HG03571 (cell line): ENCODE data around the gene TENM3.
"Not testable (repeated sequence)": the region's sequence is repeated elsewhere in the genome, so short reads cannot be mapped to it uniquely, and the experiment has no call there.

Experiments used
- ATAC-seq: cut with Tn5 transposase; IDR thresholded peaks from one replicate; pipeline ENCODE4 v1.9.1; 2021; ENCODE audit not compliant: unreplicated experiment

TENM3 gene

DNA sequence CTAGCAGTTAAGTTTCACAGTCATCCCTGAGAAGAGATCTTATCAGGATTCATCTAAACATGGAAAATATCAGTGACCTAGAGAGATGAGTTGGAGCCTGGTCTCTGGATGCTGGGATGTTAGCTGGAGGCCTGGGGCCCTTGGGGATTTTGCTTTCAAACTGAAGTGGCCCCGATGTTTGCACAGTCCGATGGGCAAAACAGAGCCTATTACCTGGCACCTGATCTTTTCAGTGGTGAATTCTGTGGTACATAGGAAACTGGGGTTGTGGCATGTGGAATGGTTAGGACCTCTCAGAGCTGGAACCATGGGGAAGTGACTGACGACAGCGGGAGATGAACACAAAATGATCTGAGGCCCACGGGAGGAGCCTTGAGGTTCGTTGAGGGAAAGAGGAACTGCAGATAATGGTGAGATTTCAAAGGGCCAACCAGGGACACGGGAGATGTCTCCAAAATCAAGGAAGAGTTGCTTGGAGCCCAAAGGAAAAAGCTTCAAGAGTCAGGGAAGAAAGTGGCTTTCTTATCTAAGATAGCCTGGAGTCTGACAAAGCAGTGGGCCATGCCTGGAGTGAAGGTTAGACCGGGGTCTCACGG, 17.8 kb upstream of the TENM3 start:
- no peak for ATAC-seq

DNA sequence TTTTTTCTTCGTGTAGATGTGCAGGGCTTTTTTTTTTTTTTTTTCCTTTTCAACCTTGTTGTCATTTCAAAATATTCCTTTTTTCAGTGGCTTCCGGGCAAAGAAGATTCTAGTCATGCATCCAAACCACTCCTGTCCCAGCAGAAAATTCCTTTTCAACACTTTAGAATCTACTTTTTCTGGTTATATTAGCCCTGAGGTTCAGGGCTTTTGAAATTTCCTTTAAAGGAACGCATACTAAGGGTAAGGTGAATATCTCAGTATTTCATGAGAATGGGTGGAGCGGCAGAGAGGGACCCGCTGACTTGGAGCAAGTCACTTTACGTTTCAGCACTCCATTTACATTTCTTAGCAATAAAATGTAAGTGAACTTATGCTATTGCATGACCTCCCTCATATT, 15.6 kb upstream of the TENM3 start:
- ATAC-seq: no peak

DNA sequence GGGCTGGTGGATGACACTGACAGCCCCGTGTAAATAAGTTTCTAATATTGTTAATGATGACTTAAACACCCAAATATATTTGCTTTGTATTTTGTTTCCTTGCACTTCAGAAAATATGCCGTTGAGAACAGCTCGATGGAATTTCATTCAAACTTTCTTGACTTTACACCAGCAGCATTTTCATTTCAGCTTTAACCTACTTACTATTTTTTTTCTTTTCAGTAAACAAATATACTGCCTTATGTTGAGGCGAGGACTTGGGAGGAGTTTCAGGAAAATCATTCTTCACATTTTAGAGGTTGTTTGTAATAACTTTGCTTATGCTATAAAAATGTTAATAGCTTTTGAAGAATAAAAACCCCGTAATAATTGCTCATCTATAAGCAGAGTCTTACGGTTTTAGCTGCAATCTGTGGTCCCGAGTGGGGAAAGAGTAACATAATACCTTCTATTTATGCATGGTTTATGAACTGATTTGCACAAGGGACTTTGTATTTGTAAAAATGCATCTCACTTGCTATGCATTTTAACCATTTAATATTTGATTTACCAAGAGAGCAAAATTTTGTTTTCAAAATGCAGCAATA, 14.1 kb upstream of the TENM3 start:
- no peak for ATAC-seq

DNA sequence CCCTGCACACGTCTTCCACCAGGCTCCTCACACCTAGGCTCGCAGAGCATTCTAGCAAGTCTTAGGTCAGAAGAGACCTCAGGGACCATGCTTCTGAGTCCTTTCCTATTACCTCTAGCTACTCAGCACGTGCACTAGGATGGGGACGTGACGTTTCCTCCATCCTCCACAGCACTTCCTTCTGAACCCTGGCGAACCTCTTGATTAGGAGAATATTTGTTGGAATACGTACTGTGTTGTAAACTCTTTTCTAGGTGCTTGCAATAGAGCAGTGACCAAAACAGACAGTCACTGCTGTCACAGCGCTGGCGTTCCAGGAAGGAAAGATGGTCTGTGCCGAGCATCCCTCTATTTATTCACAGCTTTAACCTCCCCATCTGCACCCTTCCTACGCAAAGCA, 12.9 kb upstream of the TENM3 start:
- ATAC-seq: no peak

DNA sequence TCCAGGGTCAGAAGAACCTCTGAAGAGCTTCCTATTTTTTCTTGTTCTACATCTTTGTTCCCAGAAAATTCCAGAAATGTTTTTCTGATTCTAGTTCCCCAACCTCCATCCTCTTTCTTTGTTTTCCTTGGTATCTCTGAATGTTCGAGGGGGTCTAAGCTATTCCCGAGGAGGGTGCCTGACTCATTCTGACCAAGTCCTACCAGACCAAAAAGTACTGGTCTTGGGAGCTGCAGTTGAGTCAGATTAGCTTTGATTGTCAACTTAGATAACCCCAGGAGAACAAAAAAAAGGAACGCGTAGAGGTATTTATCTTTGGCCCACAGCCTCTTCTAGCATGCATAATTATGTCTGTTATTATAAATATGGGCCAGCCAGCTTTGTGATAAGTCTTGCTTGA, 12.1 kb upstream of the TENM3 start:
- no peak for ATAC-seq

DNA sequence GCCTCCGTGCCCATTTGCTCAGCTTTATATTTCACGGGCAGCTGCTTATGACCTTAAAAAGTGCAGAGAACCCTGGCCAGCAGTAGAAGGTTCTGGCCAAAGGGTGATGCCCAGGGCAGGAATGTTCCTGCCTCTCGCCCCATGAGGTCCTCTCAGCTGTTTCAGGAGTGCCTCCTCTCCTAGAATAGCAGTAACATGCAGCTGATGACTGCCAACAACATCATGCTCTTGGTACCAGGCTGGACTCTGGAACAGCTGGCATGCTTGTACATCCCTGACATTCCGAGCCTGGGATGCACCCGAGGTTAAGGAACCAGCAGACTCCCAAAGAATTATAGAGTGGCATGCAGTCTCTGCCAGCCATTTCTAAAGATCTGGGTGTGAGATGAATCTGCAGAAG, 11.7 kb upstream of the TENM3 start:
- ATAC-seq: no peak

DNA sequence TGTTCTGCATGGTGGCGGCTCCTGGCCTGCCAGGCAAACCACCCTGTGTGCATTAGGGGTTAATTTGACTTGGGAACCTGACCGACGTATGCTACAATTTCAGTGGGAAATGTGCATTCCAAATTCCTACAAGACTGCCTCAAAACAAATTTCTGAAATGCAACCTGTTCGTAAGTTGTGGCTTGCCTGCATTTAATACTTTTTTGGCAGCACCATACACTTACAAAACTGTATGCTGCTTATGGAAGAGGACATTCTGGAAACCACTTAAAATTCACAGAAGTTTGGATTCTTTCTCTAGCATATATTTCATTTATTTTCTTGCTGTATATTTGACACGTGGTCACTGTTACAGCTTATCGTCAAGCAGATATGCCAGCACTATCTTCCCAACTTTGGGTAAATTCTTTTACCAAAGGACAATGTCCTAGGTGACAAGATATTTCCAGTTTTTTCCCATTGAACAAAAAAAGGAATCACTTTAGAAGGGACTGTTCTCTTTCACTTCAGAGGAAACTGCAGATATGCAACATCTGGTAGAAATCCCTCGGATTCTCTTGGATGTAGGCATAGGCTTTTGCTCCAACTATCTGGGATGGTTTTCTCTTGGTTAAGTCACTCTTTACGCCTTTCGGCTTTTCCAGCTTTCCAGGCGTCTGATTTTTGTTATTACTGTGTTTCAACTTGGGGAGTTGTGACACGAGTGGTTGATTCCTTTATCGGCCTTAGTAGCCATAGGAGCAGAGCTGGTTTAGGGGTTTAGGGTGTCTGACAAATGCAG, 9.7 kb upstream of the TENM3 start:
- ATAC-seq: no peak

DNA sequence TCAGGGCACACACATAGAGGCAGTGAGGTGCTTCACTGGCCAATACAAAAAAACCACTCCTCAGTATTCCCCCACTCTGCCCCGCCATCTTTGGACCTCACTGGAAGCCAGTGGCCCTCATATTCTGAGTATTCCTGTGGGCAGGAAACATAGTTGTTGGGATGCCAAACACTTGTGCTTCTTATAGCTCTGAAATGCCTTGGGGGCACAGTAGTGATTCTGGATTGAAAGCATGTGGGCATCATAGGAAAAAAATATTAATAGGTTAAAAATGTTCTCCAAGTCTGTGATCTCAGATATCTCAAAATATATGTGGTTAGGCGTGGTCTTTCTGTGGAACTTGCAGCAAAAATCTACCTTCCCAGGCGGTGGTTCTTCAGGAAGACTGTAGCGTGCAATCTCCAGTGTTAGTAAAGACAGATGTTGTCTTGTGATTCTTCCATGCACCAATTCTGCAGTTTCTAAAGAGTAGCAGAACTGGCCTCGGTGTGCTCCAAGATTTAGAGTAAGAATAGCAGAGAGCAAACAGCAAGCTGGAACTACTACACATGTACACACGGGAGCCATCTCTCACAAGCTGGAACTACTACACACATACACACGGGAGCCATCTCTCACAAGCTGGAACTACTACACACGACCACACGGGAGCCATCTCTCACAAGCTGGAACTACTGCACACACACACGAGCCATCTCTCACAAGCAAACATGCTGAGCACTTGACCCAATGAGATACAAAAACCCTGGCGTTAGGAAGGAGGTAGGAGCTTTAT, 8.0 kb upstream of the TENM3 start:
- ATAC-seq: no peak

DNA sequence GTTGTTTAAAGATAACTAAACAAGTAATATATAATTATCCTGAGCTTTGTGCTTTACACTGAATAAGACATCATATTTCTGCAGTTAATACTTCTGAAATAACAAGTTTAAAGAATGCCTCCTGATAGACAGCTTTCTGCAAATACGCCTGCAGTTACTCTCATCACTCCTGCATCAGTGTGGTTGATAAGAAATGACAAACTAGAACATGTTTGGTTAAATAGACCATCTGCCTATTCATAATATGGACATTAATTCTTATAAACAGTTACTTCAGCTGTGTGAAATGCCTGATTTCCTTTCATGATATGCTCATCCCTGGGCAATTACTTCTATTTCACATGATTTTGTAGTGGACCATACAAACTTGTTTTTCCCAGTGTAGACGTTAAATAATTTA, 7.0 kb upstream of the TENM3 start:
- no peak for ATAC-seq

DNA sequence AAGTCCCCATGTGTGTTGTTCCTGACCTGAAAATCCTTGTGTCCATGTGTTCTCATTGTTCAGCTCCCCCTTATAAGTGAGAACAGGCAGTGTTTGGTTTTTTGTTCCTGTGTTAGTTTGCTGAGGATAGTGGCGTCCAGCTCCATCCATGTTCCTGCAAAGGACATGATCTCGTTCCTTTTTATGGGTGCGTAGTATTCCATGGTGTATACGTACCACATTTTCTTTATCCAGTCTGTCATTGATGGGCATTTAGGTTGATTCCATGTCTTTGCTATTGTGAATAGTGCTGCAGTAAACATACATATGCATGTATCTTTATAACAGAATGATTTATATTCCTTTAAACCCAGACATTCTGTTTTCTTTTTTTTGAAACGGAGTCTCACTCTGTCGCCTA, 6.2 kb upstream of the TENM3 start:
- ATAC-seq: not testable (repeated sequence)

DNA sequence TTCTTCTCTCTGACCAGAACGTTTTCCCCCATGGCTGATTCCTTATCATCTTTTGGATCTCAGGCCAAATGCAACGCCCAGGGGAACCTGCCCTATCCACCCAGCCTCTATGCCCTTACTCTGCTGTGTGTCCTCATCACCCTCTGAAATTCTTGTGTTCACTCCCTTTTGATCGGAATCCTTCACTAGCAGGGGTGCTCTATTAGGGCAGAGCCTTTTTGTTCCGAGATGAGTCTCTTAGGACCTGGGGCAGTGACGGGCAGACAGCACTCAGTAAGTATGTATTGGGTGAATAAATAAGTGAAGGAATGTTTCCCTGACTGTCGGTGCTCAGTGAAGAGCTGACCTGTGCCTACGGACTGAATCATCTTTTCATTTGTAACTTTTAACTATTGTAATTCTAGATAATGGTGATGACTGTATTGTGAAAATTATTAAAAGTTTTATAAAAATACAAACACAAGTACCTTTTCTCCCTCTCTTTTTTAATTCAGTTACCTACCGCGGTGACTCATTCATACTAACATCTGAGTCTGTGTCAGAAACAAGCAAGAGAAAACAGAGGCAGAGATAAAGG, 4.8 kb upstream of the TENM3 start:
- no peak for ATAC-seq

DNA sequence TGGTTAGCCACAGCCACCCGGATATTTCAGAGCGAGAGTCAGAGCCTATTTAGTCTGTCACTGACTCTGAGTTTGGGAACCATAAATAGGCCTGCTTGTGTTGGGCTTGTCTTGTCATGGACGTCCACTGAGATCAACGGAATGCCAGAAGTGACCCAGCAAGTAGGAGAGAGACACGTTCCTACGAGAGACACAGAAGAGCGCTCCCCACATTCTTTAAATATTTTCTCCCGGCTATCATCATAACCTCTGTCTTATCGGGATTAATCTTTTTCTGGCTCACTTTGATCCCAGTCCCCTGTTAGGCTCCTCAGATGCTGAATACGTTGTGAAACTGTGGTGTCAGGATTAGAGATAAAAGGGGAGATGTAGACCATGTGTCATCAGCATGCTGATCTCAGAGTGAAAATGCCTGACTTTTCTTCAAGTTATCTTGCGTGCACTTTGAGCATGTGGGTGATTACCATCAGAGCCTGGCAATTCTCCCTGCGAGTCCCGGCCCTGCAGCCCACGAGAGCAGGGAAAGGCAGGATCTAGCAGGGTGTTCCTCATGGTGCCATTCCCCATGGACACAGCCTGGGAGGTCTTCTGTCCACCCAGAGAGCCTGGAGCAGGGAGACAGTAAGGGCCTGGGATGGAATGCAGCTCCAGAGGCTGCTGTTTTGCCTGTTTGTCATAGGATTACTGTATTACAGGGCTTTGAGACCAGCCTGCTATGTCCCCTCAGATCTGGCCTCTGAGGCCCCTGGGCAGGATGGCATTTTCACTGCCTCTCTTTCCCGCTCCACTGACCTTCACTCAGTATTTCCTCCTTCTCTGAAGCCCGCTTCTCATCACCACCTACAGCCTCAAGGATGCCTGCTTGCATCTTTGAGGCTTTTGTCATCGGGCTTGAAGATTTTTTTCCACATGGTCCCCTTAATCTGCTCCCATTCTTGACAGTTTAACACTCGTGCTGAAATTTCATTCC, 2.8 kb upstream of the TENM3 start:
- ATAC-seq: no peak

DNA sequence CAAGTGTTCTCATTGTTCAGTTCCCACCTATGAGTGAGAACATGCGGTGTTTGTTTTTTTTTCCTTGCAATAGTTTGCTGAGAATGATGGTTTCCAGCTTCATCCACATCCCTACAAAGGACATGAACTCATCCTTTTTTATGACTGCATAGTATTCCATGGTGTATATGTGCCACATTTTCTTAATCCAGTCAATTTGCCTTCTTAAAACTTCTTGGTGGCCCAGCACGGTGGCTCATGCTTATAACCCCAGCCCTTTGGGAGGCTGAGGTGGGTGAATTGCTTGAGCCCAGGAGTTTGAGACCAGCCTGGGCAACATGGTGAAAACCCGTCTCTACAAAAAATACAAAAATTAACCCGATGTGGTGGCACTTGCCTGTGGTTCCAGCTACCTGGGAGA, 942 bp upstream of the TENM3 start:
- not testable (repeated sequence) for ATAC-seq

DNA sequence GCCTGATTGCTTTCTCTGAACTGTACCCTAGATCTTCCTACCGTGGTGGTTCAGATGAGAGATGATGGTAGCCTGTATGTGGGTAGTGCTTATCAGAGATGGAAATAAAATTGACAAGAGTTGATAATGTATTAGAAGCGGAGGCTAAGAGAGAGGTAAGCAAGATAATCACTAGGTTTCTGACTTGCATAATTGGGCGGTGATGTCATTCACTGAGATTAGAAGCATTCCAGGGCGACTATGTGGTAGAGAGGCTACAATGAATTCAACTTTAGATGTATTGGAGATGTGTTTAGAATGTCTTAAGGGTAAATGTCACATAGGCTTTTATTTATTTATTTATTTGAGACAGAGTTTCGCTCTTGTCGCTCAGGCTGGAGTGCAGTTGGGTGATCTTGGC, 415 bp upstream of the TENM3 start:
- no peak for ATAC-seq

DNA sequence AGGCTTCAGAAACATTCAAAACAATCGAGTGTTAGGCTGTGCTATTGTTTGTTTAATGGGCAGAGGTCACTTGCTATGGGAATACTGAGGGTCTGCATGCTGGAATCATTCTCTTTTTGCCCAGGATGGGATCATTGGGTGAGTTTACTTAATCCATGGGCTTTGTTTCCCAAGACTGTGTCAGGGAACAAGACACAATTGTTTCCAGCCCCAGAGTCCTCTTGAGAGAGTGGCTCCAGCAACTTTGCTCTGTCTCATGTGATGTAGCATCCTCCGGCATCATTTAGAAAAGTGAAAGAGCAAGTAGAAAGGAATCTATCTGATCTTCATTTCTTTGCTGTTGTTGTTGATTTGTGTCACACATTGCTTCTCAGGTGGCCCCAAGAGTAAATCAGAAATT, 1.8 kb downstream of the TENM3 start:
- ATAC-seq: no peak

DNA sequence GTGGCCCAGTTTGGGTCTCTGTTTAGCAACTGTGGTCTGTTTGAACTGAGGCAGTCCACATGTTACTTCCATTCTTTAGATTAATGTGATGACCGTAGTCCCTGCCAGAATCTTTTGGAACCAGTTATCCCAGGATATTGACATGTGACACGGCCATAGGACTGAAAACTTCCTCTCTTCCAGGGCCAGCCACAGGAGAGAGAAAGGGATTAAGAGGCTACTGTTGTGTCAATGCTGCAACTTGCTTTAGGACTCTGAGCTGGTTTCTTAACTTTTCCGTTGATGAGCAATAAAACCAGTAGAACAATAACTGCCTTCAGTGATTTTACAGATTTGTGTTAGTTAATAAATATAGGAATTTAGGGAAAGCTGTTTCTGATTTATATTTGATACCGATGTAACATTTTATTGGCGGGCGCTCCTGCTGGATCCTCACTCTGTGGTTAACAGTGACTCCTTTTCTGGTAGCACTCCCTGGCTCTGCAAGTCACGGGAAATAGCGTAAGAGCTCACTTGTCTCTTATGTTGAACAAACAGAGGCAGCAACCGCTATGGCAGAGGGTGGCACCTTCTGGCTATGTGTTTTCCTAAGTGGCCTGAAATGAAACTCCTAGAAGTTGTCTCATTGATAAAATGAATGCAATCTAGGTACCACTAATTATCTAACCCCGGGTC, 2.5 kb downstream of the TENM3 start:
- ATAC-seq: no peak

DNA sequence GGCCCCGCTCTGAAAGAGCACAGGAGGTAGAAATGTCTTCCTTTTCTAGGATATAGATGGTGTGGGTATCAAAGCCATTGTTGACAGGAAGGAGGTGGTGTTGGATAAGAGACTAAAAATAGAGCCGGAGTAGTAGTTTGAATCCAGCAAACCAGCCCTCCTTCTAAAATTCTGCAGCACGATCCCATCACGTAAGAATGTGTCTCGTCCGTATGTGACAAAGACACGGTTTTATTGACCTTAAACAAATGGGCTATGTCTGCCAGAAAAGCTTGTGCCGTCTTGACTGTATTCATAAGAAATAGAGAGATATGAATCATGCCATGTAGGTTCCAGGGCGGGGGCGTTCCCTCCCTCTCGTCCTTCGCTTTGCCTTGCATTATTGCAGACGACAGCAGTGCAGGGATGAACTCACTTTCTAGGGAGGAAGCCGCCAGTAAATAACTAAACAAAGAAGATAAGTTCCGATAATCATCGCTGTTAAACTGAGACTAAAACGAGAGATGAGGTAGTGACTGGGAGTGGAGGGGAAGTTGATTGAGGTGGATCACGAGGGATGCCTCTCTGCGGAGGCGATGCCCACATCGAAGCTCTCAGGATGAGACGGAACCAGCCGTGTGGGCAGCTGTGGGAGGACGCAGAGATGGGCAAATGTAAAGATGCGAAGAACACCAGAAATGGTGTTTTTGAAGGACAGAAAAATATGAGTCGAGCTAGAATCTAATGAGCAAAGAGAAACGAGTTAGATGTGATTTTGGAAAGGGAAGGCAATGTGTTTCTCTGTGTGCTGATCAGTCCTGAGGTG, 3.4 kb downstream of the TENM3 start:
- no peak for ATAC-seq

DNA sequence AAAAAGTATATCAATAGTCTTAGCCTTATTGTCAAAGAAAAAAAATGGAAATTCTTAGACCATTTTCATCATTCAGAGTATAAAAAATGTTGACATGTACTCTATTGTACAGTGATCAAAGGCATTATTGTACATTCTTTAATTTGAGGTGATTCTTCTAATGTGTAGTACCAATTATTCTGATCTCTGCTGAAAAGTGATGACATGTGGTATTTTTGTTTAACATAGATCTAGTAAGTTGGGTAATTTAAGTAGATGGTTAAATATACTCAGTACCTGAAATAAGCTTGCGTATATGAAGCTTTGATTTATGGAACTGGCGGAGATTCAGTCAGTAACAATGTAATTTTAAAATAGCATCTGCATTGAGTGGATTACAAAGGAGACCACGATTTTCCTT, 5.1 kb downstream of the TENM3 start:
- no peak for ATAC-seq

DNA sequence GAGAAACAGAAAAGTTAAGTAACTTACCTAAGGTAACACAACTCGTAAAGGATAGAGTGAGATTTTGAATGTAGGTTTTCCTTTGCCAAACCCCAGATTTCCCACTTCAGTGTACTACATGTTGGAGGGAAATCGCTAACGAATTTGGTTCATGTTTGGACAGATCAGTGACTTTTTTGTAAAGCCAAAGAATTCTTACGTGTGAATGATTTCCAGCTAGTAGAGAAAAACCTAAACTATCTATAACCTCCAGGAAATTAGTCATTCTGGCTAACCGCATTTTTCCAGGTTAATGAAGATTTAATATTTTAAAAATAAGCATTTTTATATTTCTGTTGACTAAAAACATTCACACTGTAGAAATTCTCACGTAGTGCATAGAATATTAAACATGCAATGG, 7.2 kb downstream of the TENM3 start:
- ATAC-seq: no peak
